ENCODE results near the gene RAB39B.

The RAB39B gene

GRCh38 chrX:155215443-155216178 lies 48.7 kb downstream of the RAB39B start:
- no peak for DNase-seq

GRCh38 chrX:155213731-155214130 lies 50.6 kb downstream of the RAB39B start:
- no peak for DNase-seq

- no peak for DNase-seq
Measured at GRCh38 chrX:155211208-155211607, 53.1 kb downstream of the RAB39B start.
